Measurements from ENCODE around the gene DEDD.
A peak's percentile ranks its signal among the peaks of the same experiment; 100 is the strongest.

Gene DEDD

GRCh38 chr1:161174911-161175310 is 42.4 kb upstream of the DEDD start:
- DNase-seq (ENCODE audit: insufficient read length, low spot score), result no peak
- TF ChIP-seq POU2F2 (IDR thresholded peaks at IDR 0.05; ENCODE audit: low read depth, low read length) (no peak), PAX5 (IDR thresholded peaks at IDR 0.05; ENCODE audit: insufficient read depth, low read length, severe bottlenecking) (no peak), SPI1 (IDR thresholded peaks at IDR 0.05; ENCODE audit: low read depth, low read length) (no peak), TAF1 (IDR thresholded peaks at IDR 0.05; ENCODE audit: low read depth, low read length) (no peak), POLR2A (IDR thresholded peaks at IDR 0.05; ENCODE audit: low read depth, low read length) (no peak), POLR2AphosphoS5 (IDR thresholded peaks at IDR 0.05; ENCODE audit: low read depth, low read length) (no peak)
- FAIRE-seq, result no peak

GRCh38 chr1:161173711-161174110 is 41.2 kb upstream of the DEDD start:
- FAIRE-seq (no peak), DNase-seq (ENCODE audit: insufficient read length, low spot score) (no peak)

GRCh38 chr1:161172776-161173376 is 40.4 kb upstream of the DEDD start:
- no peak for TF ChIP-seq POU2F2 (IDR thresholded peaks at IDR 0.05; ENCODE audit: low read depth, low read length)
- no peak for TF ChIP-seq POLR2A (IDR thresholded peaks at IDR 0.05; ENCODE audit: low read depth, low read length)
- TF ChIP-seq TAF1 (IDR thresholded peaks at IDR 0.05; ENCODE audit: low read depth, low read length), result no peak
- TF ChIP-seq PAX5 (IDR thresholded peaks at IDR 0.05; ENCODE audit: insufficient read depth, low read length, severe bottlenecking), result no peak
- no peak for TF ChIP-seq SPI1 (IDR thresholded peaks at IDR 0.05; ENCODE audit: low read depth, low read length)
- no peak for TF ChIP-seq POLR2AphosphoS5 (IDR thresholded peaks at IDR 0.05; ENCODE audit: low read depth, low read length)
- no peak for DNase-seq (ENCODE audit: insufficient read length, low spot score)
- no peak for FAIRE-seq

More at GRCh38 chr1:161173711-161174110, 41.2 kb upstream of the DEDD start:
- no peak for TF ChIP-seq SPI1 (IDR thresholded peaks at IDR 0.05; ENCODE audit: low read depth, low read length)
- TF ChIP-seq POLR2A (IDR thresholded peaks at IDR 0.05; ENCODE audit: low read depth, low read length), result no peak
- no peak for TF ChIP-seq POLR2AphosphoS5 (IDR thresholded peaks at IDR 0.05; ENCODE audit: low read depth, low read length)
- TF ChIP-seq POU2F2 (IDR thresholded peaks at IDR 0.05; ENCODE audit: low read depth, low read length), result no peak
- no peak for TF ChIP-seq TAF1 (IDR thresholded peaks at IDR 0.05; ENCODE audit: low read depth, low read length)
- no peak for TF ChIP-seq PAX5 (IDR thresholded peaks at IDR 0.05; ENCODE audit: insufficient read depth, low read length, severe bottlenecking)

GRCh38 chr1:161172349-161172748 is 39.9 kb upstream of the DEDD start:
- FAIRE-seq (no peak), DNase-seq (ENCODE audit: insufficient read length, low spot score) (no peak)
- no peak for TF ChIP-seq POU2F2 (IDR thresholded peaks at IDR 0.05; ENCODE audit: low read depth, low read length)
- no peak for TF ChIP-seq POLR2A (IDR thresholded peaks at IDR 0.05; ENCODE audit: low read depth, low read length)
- TF ChIP-seq POLR2AphosphoS5 (IDR thresholded peaks at IDR 0.05; ENCODE audit: low read depth, low read length), result no peak
- no peak for TF ChIP-seq TAF1 (IDR thresholded peaks at IDR 0.05; ENCODE audit: low read depth, low read length)
- TF ChIP-seq PAX5 (IDR thresholded peaks at IDR 0.05; ENCODE audit: insufficient read depth, low read length, severe bottlenecking), result no peak
- TF ChIP-seq SPI1 (IDR thresholded peaks at IDR 0.05; ENCODE audit: low read depth, low read length), result no peak

GRCh38 chr1:161171696-161172095 is 39.2 kb upstream of the DEDD start:
- TF ChIP-seq POLR2AphosphoS5 (IDR thresholded peaks at IDR 0.05; ENCODE audit: low read depth, low read length) (no peak), POLR2A (IDR thresholded peaks at IDR 0.05; ENCODE audit: low read depth, low read length) (no peak)
- FAIRE-seq (no peak), DNase-seq (ENCODE audit: insufficient read length, low spot score) (no peak)

- TF ChIP-seq POLR2AphosphoS5 (IDR thresholded peaks at IDR 0.05; ENCODE audit: low read depth, low read length), result no peak
- TF ChIP-seq SPI1 (IDR thresholded peaks at IDR 0.05; ENCODE audit: low read depth, low read length), result no peak
- no peak for TF ChIP-seq POU2F2 (IDR thresholded peaks at IDR 0.05; ENCODE audit: low read depth, low read length)
- TF ChIP-seq POLR2A (IDR thresholded peaks at IDR 0.05; ENCODE audit: low read depth, low read length), result no peak
- TF ChIP-seq TAF1 (IDR thresholded peaks at IDR 0.05; ENCODE audit: low read depth, low read length), result no peak
- TF ChIP-seq PAX5 (IDR thresholded peaks at IDR 0.05; ENCODE audit: insufficient read depth, low read length, severe bottlenecking), result no peak
- DNase-seq (ENCODE audit: insufficient read length, low spot score) (no peak), FAIRE-seq (no peak)
Measured at GRCh38 chr1:161171191-161171590, 38.7 kb upstream of the DEDD start.

- FAIRE-seq (no peak), DNase-seq (ENCODE audit: insufficient read length, low spot score) (no peak)
- TF ChIP-seq POLR2AphosphoS5 (IDR thresholded peaks at IDR 0.05; ENCODE audit: low read depth, low read length), result no peak
- TF ChIP-seq SPI1 (IDR thresholded peaks at IDR 0.05; ENCODE audit: low read depth, low read length), result no peak
- TF ChIP-seq POU2F2 (IDR thresholded peaks at IDR 0.05; ENCODE audit: low read depth, low read length), result no peak
- TF ChIP-seq PAX5 (IDR thresholded peaks at IDR 0.05; ENCODE audit: insufficient read depth, low read length, severe bottlenecking), result no peak
- no peak for TF ChIP-seq POLR2A (IDR thresholded peaks at IDR 0.05; ENCODE audit: low read depth, low read length)
- no peak for TF ChIP-seq TAF1 (IDR thresholded peaks at IDR 0.05; ENCODE audit: low read depth, low read length)
Measured at GRCh38 chr1:161168906-161169305, 36.4 kb upstream of the DEDD start.

- FAIRE-seq (peak; percentile 48), DNase-seq (ENCODE audit: insufficient read length, low spot score) (no peak)
- no peak for TF ChIP-seq TAF1 (IDR thresholded peaks at IDR 0.05; ENCODE audit: low read depth, low read length)
- TF ChIP-seq PAX5 (IDR thresholded peaks at IDR 0.05; ENCODE audit: insufficient read depth, low read length, severe bottlenecking), result no peak
- TF ChIP-seq POLR2AphosphoS5 (IDR thresholded peaks at IDR 0.05; ENCODE audit: low read depth, low read length), result no peak
- TF ChIP-seq POLR2A (IDR thresholded peaks at IDR 0.05; ENCODE audit: low read depth, low read length), result no peak
- no peak; the same call in 1 of the 2 replicates for TF ChIP-seq POU2F2 (IDR thresholded peaks at IDR 0.05; ENCODE audit: low read depth, low read length)
- no peak for TF ChIP-seq SPI1 (IDR thresholded peaks at IDR 0.05; ENCODE audit: low read depth, low read length)
Measured at GRCh38 chr1:161166669-161167548, 34.4 kb upstream of the DEDD start.

Measured in GM12891 (cell line).